ENCODE measurements around the gene DGUOK. TPM values are rescaled to one million over a fixed set of nuclear protein-coding genes. Genes with fewer than 3 reads are reported as not detected.

The DGUOK gene
- total RNA-seq, 1 experiment from 2014 or later: 78.5 TPM

DNA sequence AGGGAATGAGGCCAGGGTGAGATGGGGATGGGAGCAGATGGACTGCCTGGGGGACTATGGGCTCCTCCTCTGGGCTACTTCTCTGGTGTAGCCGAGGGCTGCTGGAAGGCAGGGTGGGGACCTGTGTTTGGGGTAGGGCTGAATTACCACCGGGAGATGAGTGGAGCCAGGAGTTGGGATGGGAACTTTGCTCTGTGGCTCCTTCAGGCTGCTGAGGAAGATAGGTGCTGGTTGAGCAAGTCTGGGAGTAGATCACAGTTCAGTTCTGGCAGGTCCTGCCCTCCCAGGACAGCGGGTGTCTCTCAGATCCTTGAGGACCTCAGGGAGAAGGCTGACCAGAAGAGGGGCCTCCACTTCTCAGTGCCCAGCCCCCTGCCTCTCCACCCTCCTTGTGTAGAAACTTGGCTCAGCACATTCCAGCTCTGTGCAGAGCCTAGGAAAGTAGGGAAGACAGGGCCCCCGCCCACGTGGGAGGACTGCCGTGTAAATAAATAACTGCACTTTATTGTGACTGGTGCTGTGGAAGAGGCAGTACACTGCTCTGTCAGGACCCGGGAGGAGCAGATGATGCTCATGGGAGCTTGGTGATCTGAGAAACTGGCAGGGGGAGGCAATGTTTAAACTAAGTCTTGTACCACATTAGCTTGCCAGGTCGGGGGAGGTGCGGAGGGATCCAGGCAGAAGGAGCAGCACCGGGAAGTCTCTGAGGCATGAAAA is 73.4 kb downstream of the DGUOK start:
- intact Hi-C loops (cut with micrococcal nuclease; ENCODE audit: unreplicated experiment) (loop anchor here (10.0 kb wide), 1 partner anchor 135 kb away; no protein-coding TSS in a partner anchor), in situ Hi-C loops (cut with HindIII; ENCODE audit: low pct_unique_long_range_greater_than_20kb, low sequenced_read_pairs) (no loop called here)
- DNase-seq (ENCODE audit: low read depth, low spot score): no peak
- Histone ChIP-seq H3K27me3 (ENCODE audit: control insufficient read depth, insufficient read depth, low read length) (no peaks in the 10 kb centered on the region), H3K9me3 (ENCODE audit: control insufficient read depth, insufficient read depth, low read depth, low read length) (no peaks in the 10 kb centered on the region), H3K4me3 (ENCODE audit: low read depth in 2 of 2, low read length in 2 of 2) (no peak overlapping the region), H3K4me1 (ENCODE audit: control insufficient read depth, insufficient read depth, low read length) (peaks cover 27% of the 10 kb centered on the region), H3K27ac (ENCODE audit: low read length) (0 out of 2 replicates have a peak overlapping the region, but pooled peaks have one; percentile 12), H3K36me3 (ENCODE audit: control insufficient read depth, insufficient read depth, low read length) (no peaks in the 10 kb centered on the region)
- no peak for TF ChIP-seq TCF7L2 (IDR thresholded peaks at IDR 0.05; ENCODE audit: low read depth, low read length)
- TF ChIP-seq CTCF (IDR thresholded peaks at IDR 0.05): no peak
- TF ChIP-seq SIN3A (IDR thresholded peaks at IDR 0.05; ENCODE audit: borderline replicate concordance, insufficient read depth, low read depth, low read length): no peak
- TF ChIP-seq POLR2AphosphoS5 (IDR thresholded peaks at IDR 0.05; ENCODE audit: low read depth, low read length): no peak
- TF ChIP-seq, protein P1, sequence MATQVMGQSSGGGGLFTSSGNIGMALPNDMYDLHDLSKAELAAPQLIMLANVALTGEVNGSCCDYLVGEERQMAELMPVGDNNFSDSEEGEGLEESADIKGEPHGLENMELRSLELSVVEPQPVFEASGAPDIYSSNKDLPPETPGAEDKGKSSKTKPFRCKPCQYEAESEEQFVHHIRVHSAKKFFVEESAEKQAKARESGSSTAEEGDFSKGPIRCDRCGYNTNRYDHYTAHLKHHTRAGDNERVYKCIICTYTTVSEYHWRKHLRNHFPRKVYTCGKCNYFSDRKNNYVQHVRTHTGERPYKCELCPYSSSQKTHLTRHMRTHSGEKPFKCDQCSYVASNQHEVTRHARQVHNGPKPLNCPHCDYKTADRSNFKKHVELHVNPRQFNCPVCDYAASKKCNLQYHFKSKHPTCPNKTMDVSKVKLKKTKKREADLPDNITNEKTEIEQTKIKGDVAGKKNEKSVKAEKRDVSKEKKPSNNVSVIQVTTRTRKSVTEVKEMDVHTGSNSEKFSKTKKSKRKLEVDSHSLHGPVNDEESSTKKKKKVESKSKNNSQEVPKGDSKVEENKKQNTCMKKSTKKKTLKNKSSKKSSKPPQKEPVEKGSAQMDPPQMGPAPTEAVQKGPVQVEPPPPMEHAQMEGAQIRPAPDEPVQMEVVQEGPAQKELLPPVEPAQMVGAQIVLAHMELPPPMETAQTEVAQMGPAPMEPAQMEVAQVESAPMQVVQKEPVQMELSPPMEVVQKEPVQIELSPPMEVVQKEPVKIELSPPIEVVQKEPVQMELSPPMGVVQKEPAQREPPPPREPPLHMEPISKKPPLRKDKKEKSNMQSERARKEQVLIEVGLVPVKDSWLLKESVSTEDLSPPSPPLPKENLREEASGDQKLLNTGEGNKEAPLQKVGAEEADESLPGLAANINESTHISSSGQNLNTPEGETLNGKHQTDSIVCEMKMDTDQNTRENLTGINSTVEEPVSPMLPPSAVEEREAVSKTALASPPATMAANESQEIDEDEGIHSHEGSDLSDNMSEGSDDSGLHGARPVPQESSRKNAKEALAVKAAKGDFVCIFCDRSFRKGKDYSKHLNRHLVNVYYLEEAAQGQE (IDR thresholded peaks at IDR 0.05; ENCODE audit: insufficient read depth in 1 of 2, low read depth in 2 of 2, low read length in 1 of 2): no peak
- CTCF ChIA-PET: no interaction called here
- no peak for ATAC-seq
- BruUV-seq (replicated peaks): no TSS peak
- POLR2A ChIA-PET: no interaction called here

- in situ Hi-C loops (cut with HindIII; ENCODE audit: low pct_unique_long_range_greater_than_20kb, low sequenced_read_pairs): no loop called here
- TF ChIP-seq POLR2AphosphoS5 (IDR thresholded peaks at IDR 0.05; ENCODE audit: low read depth, low read length): no peak
- TF ChIP-seq SIN3A (IDR thresholded peaks at IDR 0.05; ENCODE audit: borderline replicate concordance, insufficient read depth, low read depth, low read length): no peak
- ChIA-PET POLR2A (no interaction called here), CTCF (interaction anchor here (1.3 kb wide), 1 partner anchor 14 kb away, joined by 3 read pairs; no protein-coding TSS in a partner anchor)
- Histone ChIP-seq H3K4me3 (ENCODE audit: low read depth in 2 of 2, low read length in 2 of 2) (no peak overlapping the region), H3K36me3 (ENCODE audit: control insufficient read depth, insufficient read depth, low read length) (no peaks in the 10 kb centered on the region), H3K27me3 (ENCODE audit: control insufficient read depth, insufficient read depth, low read length) (no peaks in the 10 kb centered on the region), H3K4me1 (ENCODE audit: control insufficient read depth, insufficient read depth, low read length) (peaks cover 27% of the 10 kb centered on the region), H3K27ac (ENCODE audit: low read length) (no peak overlapping the region), H3K9me3 (ENCODE audit: control insufficient read depth, insufficient read depth, low read depth, low read length) (no peaks in the 10 kb centered on the region)
- no TSS peak for BruUV-seq (replicated peaks)
- intact Hi-C loops (cut with micrococcal nuclease; ENCODE audit: unreplicated experiment): loop anchor here (10.0 kb wide), 1 partner anchor 134 kb away; no protein-coding TSS in a partner anchor
- DNase-seq (ENCODE audit: low read depth, low spot score) (no peak), ATAC-seq (no peak)
Observed at GRCh38 chr2:74000666-74001065, 74.0 kb downstream of the DGUOK start.

DNA sequence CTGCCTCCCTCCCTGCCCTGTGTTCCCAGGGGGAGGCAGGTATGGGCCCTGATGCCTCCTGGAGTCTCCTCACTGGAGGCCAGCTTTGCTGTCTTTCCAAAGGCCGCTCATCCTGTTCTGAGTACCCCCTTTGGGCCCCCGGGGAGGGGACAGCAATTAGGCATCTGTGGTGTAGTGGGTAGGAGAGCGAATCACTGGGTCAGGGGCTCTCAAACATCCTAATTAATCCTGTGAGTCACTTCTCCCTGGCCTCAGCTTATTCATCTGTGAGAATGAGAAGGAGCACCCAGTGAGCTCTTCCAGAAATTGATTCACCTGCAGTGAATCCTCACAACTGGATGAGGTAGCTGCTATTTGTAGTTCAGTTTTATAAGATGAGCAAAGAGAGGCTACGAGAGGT is 74.4 kb downstream of the DGUOK start:
- in situ Hi-C loops (cut with HindIII; ENCODE audit: low pct_unique_long_range_greater_than_20kb, low sequenced_read_pairs) (no loop called here), intact Hi-C loops (cut with micrococcal nuclease; ENCODE audit: unreplicated experiment) (loop anchor here (10.0 kb wide), 1 partner anchor 134 kb away; no protein-coding TSS in a partner anchor)
- Histone ChIP-seq H3K27me3 (ENCODE audit: control insufficient read depth, insufficient read depth, low read length) (no peaks in the 10 kb centered on the region), H3K4me1 (ENCODE audit: control insufficient read depth, insufficient read depth, low read length) (peaks cover 27% of the 10 kb centered on the region), H3K27ac (ENCODE audit: low read length) (no peak overlapping the region), H3K4me3 (ENCODE audit: low read depth in 2 of 2, low read length in 2 of 2) (no peak overlapping the region), H3K36me3 (ENCODE audit: control insufficient read depth, insufficient read depth, low read length) (no peaks in the 10 kb centered on the region), H3K9me3 (ENCODE audit: control insufficient read depth, insufficient read depth, low read depth, low read length) (no peaks in the 10 kb centered on the region)
- ChIA-PET CTCF (interaction anchor here (0.5 to 1.3 kb wide), 2 partner anchors 14 to 115 kb away, joined by 3 to 4 read pairs; no protein-coding TSS in a partner anchor), POLR2A (interaction anchor here (0.6 kb wide), 1 partner anchor 50 kb away, joined by 6 read pairs; no protein-coding TSS in a partner anchor)
- no peak for TF ChIP-seq TCF7L2 (IDR thresholded peaks at IDR 0.05; ENCODE audit: low read depth, low read length)
- no peak for TF ChIP-seq SIN3A (IDR thresholded peaks at IDR 0.05; ENCODE audit: borderline replicate concordance, insufficient read depth, low read depth, low read length)
- TF ChIP-seq, protein P1 (IDR thresholded peaks at IDR 0.05; ENCODE audit: insufficient read depth in 1 of 2, low read depth in 2 of 2, low read length in 1 of 2): no peak
- TF ChIP-seq POLR2AphosphoS5 (IDR thresholded peaks at IDR 0.05; ENCODE audit: low read depth, low read length): no peak
- TF ChIP-seq CTCF (IDR thresholded peaks at IDR 0.05): no peak
- no TSS peak for BruUV-seq (replicated peaks)
- ATAC-seq (no peak), DNase-seq (ENCODE audit: low read depth, low spot score) (no peak)
